WTC11 (cell line): ENCODE data around the gene GABRB1. TPM values are rescaled to one million over a fixed set of nuclear protein-coding genes. Genes with fewer than 3 reads are reported as not detected.
A peak's percentile ranks its signal among the peaks of the same experiment; 100 is the strongest.
"Not testable (repeated sequence)": the region's sequence is repeated elsewhere in the genome, so short reads cannot be mapped to it uniquely, and the experiment has no call there.

Experiments used
- ATAC-seq: fragments of 200-7000 bp; cut with Tn5 transposase; 2 replicates; pipeline ENCODE4 v1.10.0; 2021; ENCODE audit warnings: mild to moderate bottlenecking, moderate library complexity
- CTCF ChIA-PET: fragments of 300-600 bp; sonication (Branson Sonifier 250); formaldehyde crosslinking; loops from one replicate; lab custom pipeline; 2021; ENCODE audit warnings: antibody characterized with exemption; lab: Charles Lee
- POLR2A ChIA-PET: fragments of 350-600 bp; sonication (Branson Sonifier 250); formaldehyde crosslinking; loops from one replicate; lab custom pipeline; 2021; ENCODE audit warnings: antibody characterized with exemption; lab: Charles Lee
- DNase-seq: peaks from one replicate; pipeline ENCODE4 v3.0.0; 2021; ENCODE audit warnings: low spot score
- H3K27ac Mint-ChIP-seq: 2 replicates; pipeline ENCODE4 v1.8.0; 2021; ENCODE audit warnings: mixed read lengths
- H3K27me3 Mint-ChIP-seq: 2 replicates; pipeline ENCODE4 v1.8.0; 2021; ENCODE audit warnings: low read depth, mild to moderate bottlenecking, moderate library complexity, mixed read lengths
- H3K36me3 Mint-ChIP-seq: 2 replicates; pipeline ENCODE4 v1.8.0; 2021; ENCODE audit warnings: mixed read lengths
- H3K4me1 Mint-ChIP-seq: 2 replicates; pipeline ENCODE4 v1.8.0; 2022; ENCODE audit warnings: mixed read lengths
- H3K4me3 Mint-ChIP-seq: 2 replicates; pipeline ENCODE4 v1.8.0; 2021; ENCODE audit warnings: mild to moderate bottlenecking, moderate library complexity, mixed read lengths
- H3K9me3 Mint-ChIP-seq: 2 replicates; pipeline ENCODE4 v1.8.0; 2021; ENCODE audit warnings: mixed read lengths
- CBFB ChIP-seq: sonication (generic); formaldehyde crosslinking; IDR thresholded peaks from 2 replicates; pipeline ENCODE4 v1.8.1; 2022; ENCODE audit warnings: mild to moderate bottlenecking, low read depth, missing genetic modification reagents
- CREB1 ChIP-seq: sonication (generic); formaldehyde crosslinking; IDR thresholded peaks from 2 replicates; pipeline ENCODE4 v1.8.0; 2023; ENCODE audit warnings: mild to moderate bottlenecking, missing genetic modification reagents
- CREM ChIP-seq: sonication (generic); formaldehyde crosslinking; IDR thresholded peaks from 2 replicates; pipeline ENCODE4 v1.8.1; 2022; ENCODE audit warnings: mild to moderate bottlenecking, missing genetic modification reagents, moderate library complexity
- ELF4 ChIP-seq: sonication (generic); formaldehyde crosslinking; IDR thresholded peaks from 2 replicates; pipeline ENCODE4 v1.8.1; 2022; ENCODE audit warnings: low read depth, mild to moderate bottlenecking, moderate library complexity, missing genetic modification reagents
- ETV6 ChIP-seq: sonication (generic); formaldehyde crosslinking; IDR thresholded peaks from 2 replicates; pipeline ENCODE4 v1.8.1; 2022; ENCODE audit warnings: mild to moderate bottlenecking, missing genetic modification reagents
- FOXJ3 ChIP-seq: sonication (generic); formaldehyde crosslinking; IDR thresholded peaks from 2 replicates; pipeline ENCODE4 v1.9.0; 2021; ENCODE audit warnings: missing genetic modification reagents, mild to moderate bottlenecking, borderline replicate concordance
- FOXK1 ChIP-seq: sonication (generic); formaldehyde crosslinking; IDR thresholded peaks from 2 replicates; pipeline ENCODE4 v1.8.0; 2022; ENCODE audit warnings: mild to moderate bottlenecking, moderate library complexity, missing genetic modification reagents
- IRF2 ChIP-seq: sonication (generic); formaldehyde crosslinking; IDR thresholded peaks from 2 replicates; pipeline ENCODE4 v1.8.0; 2022; ENCODE audit warnings: low read depth, missing genetic modification reagents, borderline replicate concordance
- JUN ChIP-seq: sonication (generic); formaldehyde crosslinking; IDR thresholded peaks from 2 replicates; pipeline ENCODE4 v1.8.0; 2023; ENCODE audit warnings: mild to moderate bottlenecking, missing genetic modification reagents
- NFE2L1 ChIP-seq: sonication (generic); formaldehyde crosslinking; IDR thresholded peaks from 2 replicates; pipeline ENCODE4 v1.8.1; 2023; ENCODE audit warnings: missing genetic modification reagents
- SP1 ChIP-seq: sonication (generic); formaldehyde crosslinking; conservative IDR thresholded peaks from 2 replicates; pipeline ENCODE4 v1.8.1; 2022; ENCODE audit warnings: missing genetic modification reagents
- TEAD1 ChIP-seq: sonication (generic); formaldehyde crosslinking; IDR thresholded peaks from 2 replicates; pipeline ENCODE4 v1.8.0; 2022; ENCODE audit warnings: mild to moderate bottlenecking, missing genetic modification reagents
- ZNF138 ChIP-seq: sonication (generic); formaldehyde crosslinking; conservative IDR thresholded peaks from 2 replicates; pipeline ENCODE4 v1.8.1; 2022; ENCODE audit warnings: mild to moderate bottlenecking, moderate library complexity, missing genetic modification reagents
- ZNF263 ChIP-seq: sonication (generic); formaldehyde crosslinking; IDR thresholded peaks from 2 replicates; pipeline ENCODE4 v1.8.1; 2022; ENCODE audit warnings: low read depth, mild to moderate bottlenecking, moderate library complexity, missing genetic modification reagents
- total RNA-seq: library from RNA; stranded (reverse); gene quantifications from 3 replicates; pipeline ENCODE4 v1.2.3, GENCODE V29; 2021
- TF ChIP-seq, protein P1 (sequence below): fragments of 250-450 bp; sonication (Bioruptor Pico); IDR thresholded peaks from 2 replicates; pipeline ENCODE4 v1.9.0; 2021; ENCODE audit warnings: mild to moderate bottlenecking
- TF ChIP-seq, protein P2 (sequence below): sonication (generic); formaldehyde crosslinking; conservative IDR thresholded peaks from 2 replicates; pipeline ENCODE4 v1.8.1; 2022; ENCODE audit warnings: mild to moderate bottlenecking, missing genetic modification reagents
- TF ChIP-seq, protein P3 (sequence below): sonication (generic); formaldehyde crosslinking; IDR thresholded peaks from 2 replicates; pipeline ENCODE4 v1.8.0; 2022; ENCODE audit warnings: missing genetic modification reagents
- TF ChIP-seq, protein P4 (sequence below): sonication (generic); formaldehyde crosslinking; IDR thresholded peaks from 2 replicates; pipeline ENCODE4 v1.8.1; 2023; ENCODE audit warnings: mild to moderate bottlenecking, missing genetic modification reagents, moderate library complexity
- TF ChIP-seq, protein P5 (sequence below): sonication (generic); formaldehyde crosslinking; IDR thresholded peaks from 2 replicates; pipeline ENCODE4 v1.8.0; 2022; ENCODE audit warnings: mild to moderate bottlenecking, missing genetic modification reagents
- TF ChIP-seq, protein P6 (sequence below): sonication (generic); formaldehyde crosslinking; IDR thresholded peaks from 2 replicates; pipeline ENCODE4 v1.8.1; 2022; ENCODE audit warnings: missing genetic modification reagents, borderline replicate concordance
- TF ChIP-seq, protein P7 (sequence below): sonication (generic); formaldehyde crosslinking; IDR thresholded peaks from 2 replicates; pipeline ENCODE4 v1.8.1; 2022; ENCODE audit warnings: mild to moderate bottlenecking, missing genetic modification reagents, moderate library complexity, borderline replicate concordance
- TF ChIP-seq, protein P8 (sequence below): sonication (generic); formaldehyde crosslinking; IDR thresholded peaks from 2 replicates; pipeline ENCODE4 v1.8.0; 2023; ENCODE audit warnings: mild to moderate bottlenecking, missing genetic modification reagents

GABRB1 gene
- total RNA-seq, 1 experiment from 2014 or later, result 0.66 TPM

DNA sequence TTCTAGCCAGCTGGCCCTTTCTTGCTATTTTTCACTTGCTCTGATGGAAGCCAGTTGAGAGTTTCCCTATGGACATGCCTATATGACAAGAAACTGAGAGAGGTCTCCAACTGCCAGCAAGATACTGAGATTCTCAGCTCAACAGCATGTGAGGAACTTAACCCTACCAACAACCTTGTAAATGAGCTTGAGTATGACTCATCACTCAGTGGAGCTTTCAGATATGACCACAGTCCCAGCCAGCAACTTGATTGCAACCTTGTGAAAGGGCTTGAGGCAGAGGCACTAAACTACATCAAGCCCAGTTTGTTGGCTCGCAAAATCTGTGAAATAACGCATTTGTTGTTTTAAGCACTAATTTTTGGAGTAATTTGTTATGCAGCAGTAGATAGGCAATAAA, 256.4 kb downstream of the GABRB1 start:
- H3K27me3 Mint-ChIP-seq, result no peaks in the 10 kb centered on the region
- H3K27ac Mint-ChIP-seq, result no peak overlapping the region
- ATAC-seq, result no peak; the same call in 1 of the 2 replicates
- H3K4me1 Mint-ChIP-seq, result peaks cover 16% of the 10 kb centered on the region
- peaks cover 32% of the 10 kb centered on the region for H3K9me3 Mint-ChIP-seq
- no peak overlapping the region for H3K4me3 Mint-ChIP-seq
- POLR2A ChIA-PET, result no interaction called here
- no peak for DNase-seq
- peaks cover 22% of the 10 kb centered on the region for H3K36me3 Mint-ChIP-seq
- CTCF ChIA-PET, result interaction anchor here (1.8 kb wide), 1 partner anchor 165 kb away, joined by 4 read pairs; no protein-coding TSS in a partner anchor
- TF ChIP-seq, protein P1, sequence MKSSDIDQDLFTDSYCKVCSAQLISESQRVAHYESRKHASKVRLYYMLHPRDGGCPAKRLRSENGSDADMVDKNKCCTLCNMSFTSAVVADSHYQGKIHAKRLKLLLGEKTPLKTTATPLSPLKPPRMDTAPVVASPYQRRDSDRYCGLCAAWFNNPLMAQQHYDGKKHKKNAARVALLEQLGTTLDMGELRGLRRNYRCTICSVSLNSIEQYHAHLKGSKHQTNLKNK (CRISPR knock-in tag), result no peak
- no peak for TF ChIP-seq CREM (CRISPR knock-in tag)
- TF ChIP-seq, protein P2, sequence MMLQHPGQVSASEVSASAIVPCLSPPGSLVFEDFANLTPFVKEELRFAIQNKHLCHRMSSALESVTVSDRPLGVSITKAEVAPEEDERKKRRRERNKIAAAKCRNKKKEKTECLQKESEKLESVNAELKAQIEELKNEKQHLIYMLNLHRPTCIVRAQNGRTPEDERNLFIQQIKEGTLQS (CRISPR knock-in tag), result no peak
- no peak for TF ChIP-seq JUN (CRISPR knock-in tag)
- no peak for TF ChIP-seq FOXK1
- TF ChIP-seq FOXJ3 (CRISPR knock-in tag), result no peak
- TF ChIP-seq, protein P3, sequence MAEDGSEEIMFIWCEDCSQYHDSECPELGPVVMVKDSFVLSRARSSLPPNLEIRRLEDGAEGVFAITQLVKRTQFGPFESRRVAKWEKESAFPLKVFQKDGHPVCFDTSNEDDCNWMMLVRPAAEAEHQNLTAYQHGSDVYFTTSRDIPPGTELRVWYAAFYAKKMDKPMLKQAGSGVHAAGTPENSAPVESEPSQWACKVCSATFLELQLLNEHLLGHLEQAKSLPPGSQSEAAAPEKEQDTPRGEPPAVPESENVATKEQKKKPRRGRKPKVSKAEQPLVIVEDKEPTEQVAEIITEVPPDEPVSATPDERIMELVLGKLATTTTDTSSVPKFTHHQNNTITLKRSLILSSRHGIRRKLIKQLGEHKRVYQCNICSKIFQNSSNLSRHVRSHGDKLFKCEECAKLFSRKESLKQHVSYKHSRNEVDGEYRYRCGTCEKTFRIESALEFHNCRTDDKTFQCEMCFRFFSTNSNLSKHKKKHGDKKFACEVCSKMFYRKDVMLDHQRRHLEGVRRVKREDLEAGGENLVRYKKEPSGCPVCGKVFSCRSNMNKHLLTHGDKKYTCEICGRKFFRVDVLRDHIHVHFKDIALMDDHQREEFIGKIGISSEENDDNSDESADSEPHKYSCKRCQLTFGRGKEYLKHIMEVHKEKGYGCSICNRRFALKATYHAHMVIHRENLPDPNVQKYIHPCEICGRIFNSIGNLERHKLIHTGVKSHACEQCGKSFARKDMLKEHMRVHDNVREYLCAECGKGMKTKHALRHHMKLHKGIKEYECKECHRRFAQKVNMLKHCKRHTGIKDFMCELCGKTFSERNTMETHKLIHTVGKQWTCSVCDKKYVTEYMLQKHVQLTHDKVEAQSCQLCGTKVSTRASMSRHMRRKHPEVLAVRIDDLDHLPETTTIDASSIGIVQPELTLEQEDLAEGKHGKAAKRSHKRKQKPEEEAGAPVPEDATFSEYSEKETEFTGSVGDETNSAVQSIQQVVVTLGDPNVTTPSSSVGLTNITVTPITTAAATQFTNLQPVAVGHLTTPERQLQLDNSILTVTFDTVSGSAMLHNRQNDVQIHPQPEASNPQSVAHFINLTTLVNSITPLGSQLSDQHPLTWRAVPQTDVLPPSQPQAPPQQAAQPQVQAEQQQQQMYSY (CRISPR knock-in tag), result no peak

DNA sequence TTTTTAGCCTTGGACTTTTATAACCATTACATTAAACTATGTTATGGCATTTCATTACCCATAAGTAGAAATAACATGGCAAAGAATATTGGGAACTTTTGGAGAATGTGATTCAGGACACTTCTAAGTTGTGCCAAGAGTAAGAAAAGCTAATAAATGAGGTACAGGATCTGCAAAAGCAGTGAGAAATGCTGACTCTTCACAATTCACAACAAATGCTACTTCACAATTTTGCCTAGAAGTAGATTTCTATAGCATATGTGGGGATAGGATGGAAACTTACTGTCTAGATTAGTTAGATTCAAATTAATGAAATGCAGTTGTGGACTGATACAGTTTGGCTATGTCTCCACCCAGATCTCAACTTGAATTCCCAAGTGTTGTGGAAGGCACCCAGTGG, 258.4 kb downstream of the GABRB1 start:
- Mint-ChIP-seq H3K4me1 (peaks cover 14% of the 10 kb centered on the region), H3K4me3 (no peak overlapping the region), H3K27ac (no peak overlapping the region), H3K9me3 (peaks cover 38% of the 10 kb centered on the region), H3K27me3 (no peaks in the 10 kb centered on the region), H3K36me3 (peaks cover 33% of the 10 kb centered on the region)
- POLR2A ChIA-PET, result no interaction called here
- no peak for TF ChIP-seq ELF4 (CRISPR knock-in tag)
- TF ChIP-seq, protein P4, sequence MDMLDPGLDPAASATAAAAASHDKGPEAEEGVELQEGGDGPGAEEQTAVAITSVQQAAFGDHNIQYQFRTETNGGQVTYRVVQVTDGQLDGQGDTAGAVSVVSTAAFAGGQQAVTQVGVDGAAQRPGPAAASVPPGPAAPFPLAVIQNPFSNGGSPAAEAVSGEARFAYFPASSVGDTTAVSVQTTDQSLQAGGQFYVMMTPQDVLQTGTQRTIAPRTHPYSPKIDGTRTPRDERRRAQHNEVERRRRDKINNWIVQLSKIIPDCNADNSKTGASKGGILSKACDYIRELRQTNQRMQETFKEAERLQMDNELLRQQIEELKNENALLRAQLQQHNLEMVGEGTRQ (CRISPR knock-in tag), result no peak
- TF ChIP-seq, protein P5, sequence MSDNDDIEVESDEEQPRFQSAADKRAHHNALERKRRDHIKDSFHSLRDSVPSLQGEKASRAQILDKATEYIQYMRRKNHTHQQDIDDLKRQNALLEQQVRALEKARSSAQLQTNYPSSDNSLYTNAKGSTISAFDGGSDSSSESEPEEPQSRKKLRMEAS (CRISPR knock-in tag), result no peak
- TF ChIP-seq CREB1 (CRISPR knock-in tag), result no peak
- no peak for TF ChIP-seq FOXK1
- no peak for TF ChIP-seq ZNF138 (CRISPR knock-in tag)
- TF ChIP-seq, protein P6, sequence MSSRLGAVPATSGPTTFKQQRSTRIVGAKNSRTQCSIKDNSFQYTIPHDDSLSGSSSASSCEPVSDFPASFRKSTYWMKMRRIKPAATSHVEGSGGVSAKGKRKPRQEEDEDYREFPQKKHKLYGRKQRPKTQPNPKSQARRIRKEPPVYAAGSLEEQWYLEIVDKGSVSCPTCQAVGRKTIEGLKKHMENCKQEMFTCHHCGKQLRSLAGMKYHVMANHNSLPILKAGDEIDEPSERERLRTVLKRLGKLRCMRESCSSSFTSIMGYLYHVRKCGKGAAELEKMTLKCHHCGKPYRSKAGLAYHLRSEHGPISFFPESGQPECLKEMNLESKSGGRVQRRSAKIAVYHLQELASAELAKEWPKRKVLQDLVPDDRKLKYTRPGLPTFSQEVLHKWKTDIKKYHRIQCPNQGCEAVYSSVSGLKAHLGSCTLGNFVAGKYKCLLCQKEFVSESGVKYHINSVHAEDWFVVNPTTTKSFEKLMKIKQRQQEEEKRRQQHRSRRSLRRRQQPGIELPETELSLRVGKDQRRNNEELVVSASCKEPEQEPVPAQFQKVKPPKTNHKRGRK (CRISPR knock-in tag), result no peak
- TF ChIP-seq, protein P7, sequence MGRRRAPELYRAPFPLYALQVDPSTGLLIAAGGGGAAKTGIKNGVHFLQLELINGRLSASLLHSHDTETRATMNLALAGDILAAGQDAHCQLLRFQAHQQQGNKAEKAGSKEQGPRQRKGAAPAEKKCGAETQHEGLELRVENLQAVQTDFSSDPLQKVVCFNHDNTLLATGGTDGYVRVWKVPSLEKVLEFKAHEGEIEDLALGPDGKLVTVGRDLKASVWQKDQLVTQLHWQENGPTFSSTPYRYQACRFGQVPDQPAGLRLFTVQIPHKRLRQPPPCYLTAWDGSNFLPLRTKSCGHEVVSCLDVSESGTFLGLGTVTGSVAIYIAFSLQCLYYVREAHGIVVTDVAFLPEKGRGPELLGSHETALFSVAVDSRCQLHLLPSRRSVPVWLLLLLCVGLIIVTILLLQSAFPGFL (CRISPR knock-in tag), result no peak
- TF ChIP-seq TEAD1 (CRISPR knock-in tag), result no peak
- TF ChIP-seq CBFB (CRISPR knock-in tag), result no peak
- no peak for TF ChIP-seq NFE2L1 (CRISPR knock-in tag)
- TF ChIP-seq, protein P8, sequence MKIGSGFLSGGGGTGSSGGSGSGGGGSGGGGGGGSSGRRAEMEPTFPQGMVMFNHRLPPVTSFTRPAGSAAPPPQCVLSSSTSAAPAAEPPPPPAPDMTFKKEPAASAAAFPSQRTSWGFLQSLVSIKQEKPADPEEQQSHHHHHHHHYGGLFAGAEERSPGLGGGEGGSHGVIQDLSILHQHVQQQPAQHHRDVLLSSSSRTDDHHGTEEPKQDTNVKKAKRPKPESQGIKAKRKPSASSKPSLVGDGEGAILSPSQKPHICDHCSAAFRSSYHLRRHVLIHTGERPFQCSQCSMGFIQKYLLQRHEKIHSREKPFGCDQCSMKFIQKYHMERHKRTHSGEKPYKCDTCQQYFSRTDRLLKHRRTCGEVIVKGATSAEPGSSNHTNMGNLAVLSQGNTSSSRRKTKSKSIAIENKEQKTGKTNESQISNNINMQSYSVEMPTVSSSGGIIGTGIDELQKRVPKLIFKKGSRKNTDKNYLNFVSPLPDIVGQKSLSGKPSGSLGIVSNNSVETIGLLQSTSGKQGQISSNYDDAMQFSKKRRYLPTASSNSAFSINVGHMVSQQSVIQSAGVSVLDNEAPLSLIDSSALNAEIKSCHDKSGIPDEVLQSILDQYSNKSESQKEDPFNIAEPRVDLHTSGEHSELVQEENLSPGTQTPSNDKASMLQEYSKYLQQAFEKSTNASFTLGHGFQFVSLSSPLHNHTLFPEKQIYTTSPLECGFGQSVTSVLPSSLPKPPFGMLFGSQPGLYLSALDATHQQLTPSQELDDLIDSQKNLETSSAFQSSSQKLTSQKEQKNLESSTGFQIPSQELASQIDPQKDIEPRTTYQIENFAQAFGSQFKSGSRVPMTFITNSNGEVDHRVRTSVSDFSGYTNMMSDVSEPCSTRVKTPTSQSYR (CRISPR knock-in tag), result no peak
- TF ChIP-seq IRF2 (CRISPR knock-in tag), result no peak
- no peak for TF ChIP-seq ZNF263 (CRISPR knock-in tag)
- no peak for TF ChIP-seq SP1 (CRISPR knock-in tag)
- TF ChIP-seq ETV6 (CRISPR knock-in tag), result no peak
- no peak for ATAC-seq
- CTCF ChIA-PET, result no interaction called here
- no peak for DNase-seq

DNA sequence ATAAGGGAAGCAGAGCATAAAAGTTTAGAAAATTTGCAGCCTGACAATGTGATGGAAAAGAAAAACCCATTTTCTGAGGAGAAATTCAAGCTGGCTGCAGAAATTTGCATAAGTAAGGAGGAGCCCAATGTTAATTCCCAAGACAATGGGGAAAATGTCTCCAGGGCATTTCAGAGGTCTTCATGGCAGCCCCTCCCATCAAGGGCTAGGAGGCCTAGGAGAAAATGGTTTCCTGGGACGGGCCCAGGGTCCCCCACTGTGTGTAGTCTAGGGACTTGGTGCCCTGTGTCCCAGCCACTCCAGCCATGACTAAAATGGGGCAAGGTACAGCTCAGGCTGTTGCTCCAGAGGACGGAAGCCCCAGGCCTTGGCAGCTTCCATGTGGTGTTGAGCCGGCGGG, 259.5 kb downstream of the GABRB1 start:
- CTCF ChIA-PET, H3K27ac Mint-ChIP-seq, H3K27me3 Mint-ChIP-seq, POLR2A ChIA-PET, H3K4me3 Mint-ChIP-seq, DNase-seq: not testable (repeated sequence)
- Mint-ChIP-seq H3K36me3 (peaks cover 42% of the 10 kb centered on the region), H3K9me3 (peaks cover 48% of the 10 kb centered on the region), H3K4me1 (peaks cover 14% of the 10 kb centered on the region)
- peak; percentile 67 for ATAC-seq
